MM.1S (cell line): ENCODE data around the gene ILF2.
"Not testable (repeated sequence)": the region's sequence is repeated elsewhere in the genome, so short reads cannot be mapped to it uniquely, and the experiment has no call there.

ENCODE experiments used
- DNase-seq: peaks from one replicate; pipeline ENCODE4 v3.0.0-alpha.2; 2015
- H2AFZ ChIP-seq: fragments of 300-600 bp; sonication (generic); 2 replicates; pipeline ENCODE4 v1.6.0; 2016; ENCODE audit warnings: antibody characterized with exemption, low read length
- H3F3A ChIP-seq: fragments of 300-600 bp; sonication (generic); 2 replicates; pipeline ENCODE4 v1.6.1; 2016; ENCODE audit warnings: mild to moderate bottlenecking, antibody characterized with exemption, low read length, moderate library complexity, mixed read lengths; ENCODE audit not compliant: insufficient read depth
- H3K27ac ChIP-seq: fragments of 300-600 bp; sonication (generic); 2 replicates; pipeline ENCODE4 v1.5.1; 2016; ENCODE audit warnings: mild to moderate bottlenecking, low read length
- H3K27me3 ChIP-seq: fragments of 300-600 bp; sonication (generic); replicated peaks from 2 replicates; pipeline ENCODE4 v1.6.0; 2016; ENCODE audit warnings: low read length; ENCODE audit not compliant: insufficient read depth
- H3K36me3 ChIP-seq: fragments of 300-600 bp; sonication (generic); replicated peaks from 2 replicates; pipeline ENCODE4 v1.6.1; 2016; ENCODE audit warnings: mild to moderate bottlenecking, low read length, mixed read lengths; ENCODE audit not compliant: insufficient read depth
- H3K4me1 ChIP-seq: fragments of 300-600 bp; sonication (generic); 2 replicates; pipeline ENCODE4 v1.6.1; 2016; ENCODE audit warnings: low read length, mixed read lengths
- H3K4me2 ChIP-seq: fragments of 300-600 bp; sonication (generic); 2 replicates; pipeline ENCODE4 v1.6.0; 2016; ENCODE audit warnings: low read depth, low read length
- H3K4me3 ChIP-seq: fragments of 300-600 bp; sonication (generic); 2 replicates; pipeline ENCODE4 v1.5.1; 2016; ENCODE audit warnings: low read length, mixed read lengths
- H3K79me2 ChIP-seq: fragments of 300-600 bp; sonication (generic); 2 replicates; pipeline ENCODE4 v1.6.1; 2016; ENCODE audit warnings: mixed run types, low read length, mixed read lengths
- H3K9ac ChIP-seq: fragments of 300-600 bp; sonication (generic); 2 replicates; pipeline ENCODE4 v1.6.1; 2016; ENCODE audit warnings: low read length, mixed read lengths
- H3K9me2 ChIP-seq: fragments of 300-600 bp; sonication (generic); replicated peaks from 2 replicates; pipeline ENCODE4 v1.6.1; 2016; ENCODE audit warnings: mild to moderate bottlenecking, low read length, mixed read lengths; ENCODE audit not compliant: insufficient read depth
- H3K9me3 ChIP-seq: fragments of 300-600 bp; sonication (generic); replicated peaks from 2 replicates; pipeline ENCODE4 v1.6.1; 2016; ENCODE audit warnings: mild to moderate bottlenecking, low read length, mixed read lengths; ENCODE audit not compliant: insufficient read depth
- H4K20me1 ChIP-seq: fragments of 300-600 bp; sonication (generic); 2 replicates; pipeline ENCODE4 v1.6.1; 2016; ENCODE audit warnings: mild to moderate bottlenecking, low read length, moderate library complexity, mixed read lengths; ENCODE audit not compliant: insufficient read depth
- CTCF ChIP-seq: fragments of 300-600 bp; sonication (generic); IDR thresholded peaks from 2 replicates; pipeline ENCODE4 v1.5.1; 2016; ENCODE audit warnings: antibody characterized with exemption, low read length, mixed read lengths
- EZH2 ChIP-seq: fragments of 300-600 bp; sonication (generic); optimal IDR thresholded peaks from 2 replicates; pipeline ENCODE3; 2017; ENCODE audit warnings: low read depth, mild to moderate bottlenecking, antibody characterized with exemption, low read length, mixed read lengths
- EZH2phosphoT487 ChIP-seq: fragments of 300-600 bp; sonication (generic); IDR thresholded peaks from 2 replicates; pipeline ENCODE4 v1.6.1; 2018; ENCODE audit warnings: antibody characterized with exemption, low read length

The ILF2 gene

GRCh38 chr1:153673511-153673910 lies 2.7 kb upstream of the ILF2 start:
- DNase-seq, result no peak
- peaks cover 8% of the 10 kb centered on the region for H3K27me3 ChIP-seq
- no peak overlapping the region for H3K4me2 ChIP-seq
- H3K27ac ChIP-seq, result no peak overlapping the region
- H3K36me3 ChIP-seq, result no peaks in the 10 kb centered on the region; the same call in 1 of the 2 replicates
- H3F3A ChIP-seq, result peaks cover 14% of the 10 kb centered on the region
- peaks cover 15% of the 10 kb centered on the region for H3K4me1 ChIP-seq
- H3K9me2 ChIP-seq, result no peaks in the 10 kb centered on the region
- no peaks in the 10 kb centered on the region for H4K20me1 ChIP-seq
- no peak overlapping the region for H3K9ac ChIP-seq
- no peak overlapping the region for H2AFZ ChIP-seq
- H3K4me3 ChIP-seq, result no peak overlapping the region
- H3K9me3 ChIP-seq, result no peaks in the 10 kb centered on the region
- no peak for TF ChIP-seq EZH2
- TF ChIP-seq CTCF, result no peak
- TF ChIP-seq EZH2phosphoT487, result no peak
- H3K79me2 ChIP-seq, result peaks cover 24% of the 10 kb centered on the region

GRCh38 chr1:153671628-153672353 lies 998 bp upstream of the ILF2 start:
- not testable (repeated sequence) for H3K9me3 ChIP-seq, H3K27me3 ChIP-seq, H4K20me1 ChIP-seq, H3K4me1 ChIP-seq, H3K9me2 ChIP-seq
- H3K9ac ChIP-seq, result peak overlapping the region; percentile 61
- peaks cover 14% of the 10 kb centered on the region for H3K36me3 ChIP-seq
- peaks cover 41% of the 10 kb centered on the region for H3K79me2 ChIP-seq
- H3K27ac ChIP-seq, result peak overlapping the region; percentile 83; the same call in 1 of the 2 replicates
- TF ChIP-seq CTCF, result 0 out of 2 replicates have a peak, but pooled peaks have one; percentile 11
- H3K4me3 ChIP-seq, result peak overlapping the region; percentile 69
- peak overlapping the region; percentile 92 for H2AFZ ChIP-seq
- peaks cover 14% of the 10 kb centered on the region for H3F3A ChIP-seq
- H3K4me2 ChIP-seq, result peak overlapping the region; percentile 91
- DNase-seq, result peak; percentile 71

GRCh38 chr1:153670257-153670858 lies 435 bp downstream of the ILF2 start:
- Histone ChIP-seq H3K4me2 (peak overlapping the region; percentile 86), H3F3A (peaks cover 22% of the 10 kb centered on the region), H3K9me3 (no peaks in the 10 kb centered on the region), H2AFZ (peak overlapping the region; percentile 43), H3K9ac (peak overlapping the region; percentile 92), H3K79me2 (peaks cover 44% of the 10 kb centered on the region), H3K36me3 (peaks cover 25% of the 10 kb centered on the region), H3K9me2 (no peaks in the 10 kb centered on the region), H3K27ac (peak overlapping the region; percentile 45; the same call in 1 of the 2 replicates), H3K4me3 (peak overlapping the region; percentile 94), H4K20me1 (no peaks in the 10 kb centered on the region), H3K27me3 (no peaks in the 10 kb centered on the region), H3K4me1 (peaks cover 8% of the 10 kb centered on the region)
- TF ChIP-seq CTCF (no peak), EZH2 (no peak), EZH2phosphoT487 (no peak)
- no peak for DNase-seq
